ENCODE data around the gene KCP.

The KCP gene

DNA sequence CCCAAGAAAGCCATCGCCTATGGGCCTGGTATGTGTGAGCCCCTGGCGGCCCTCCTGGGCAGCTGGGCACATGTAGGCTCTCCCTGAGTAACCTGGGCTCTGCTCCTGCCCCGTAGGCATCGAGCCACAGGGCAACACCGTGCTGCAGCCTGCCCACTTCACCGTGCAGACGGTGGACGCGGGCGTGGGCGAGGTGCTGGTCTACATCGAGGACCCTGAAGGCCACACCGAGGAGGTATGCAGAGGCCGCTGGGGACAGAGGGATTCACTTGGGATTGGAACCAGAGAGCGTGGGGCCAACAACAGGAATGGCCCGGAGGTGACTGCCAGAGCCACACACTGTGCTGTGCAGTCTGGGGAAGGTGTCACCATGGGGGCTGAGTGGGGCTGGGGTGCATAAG, 73.0 kb downstream of the KCP start:
- DNase-seq, result no peak

DNA sequence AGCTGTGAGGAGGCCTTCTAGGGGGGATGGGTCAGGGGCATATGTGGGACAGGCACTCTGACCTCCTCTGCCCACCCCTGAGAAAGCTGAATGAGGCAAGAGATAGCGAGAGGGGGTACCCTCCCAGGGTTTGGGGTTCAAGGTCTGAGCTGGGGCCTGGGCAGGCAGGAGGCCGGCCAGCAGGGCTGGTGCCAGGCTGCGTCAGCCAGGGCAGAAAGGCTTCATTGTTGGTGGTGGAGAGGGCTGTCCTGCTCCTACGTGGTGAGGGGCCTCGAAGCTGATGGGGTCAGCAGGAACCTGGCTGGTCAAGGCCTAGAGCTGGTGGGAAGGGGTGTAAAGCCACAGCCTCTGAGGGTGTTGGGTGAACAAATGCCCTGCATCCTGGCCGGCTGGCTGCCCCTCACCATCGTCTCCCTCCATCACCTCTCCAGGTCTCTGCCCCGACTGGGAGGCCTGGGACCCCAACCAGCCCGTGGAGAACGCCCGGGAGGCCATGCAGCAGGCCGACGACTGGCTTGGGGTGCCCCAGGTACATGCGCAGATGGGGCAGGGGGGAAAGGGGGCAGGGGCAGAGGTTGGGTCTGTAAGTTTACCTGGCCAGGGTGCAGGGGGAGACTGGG, 73.7 kb downstream of the KCP start:
- DNase-seq, result no peak

DNA sequence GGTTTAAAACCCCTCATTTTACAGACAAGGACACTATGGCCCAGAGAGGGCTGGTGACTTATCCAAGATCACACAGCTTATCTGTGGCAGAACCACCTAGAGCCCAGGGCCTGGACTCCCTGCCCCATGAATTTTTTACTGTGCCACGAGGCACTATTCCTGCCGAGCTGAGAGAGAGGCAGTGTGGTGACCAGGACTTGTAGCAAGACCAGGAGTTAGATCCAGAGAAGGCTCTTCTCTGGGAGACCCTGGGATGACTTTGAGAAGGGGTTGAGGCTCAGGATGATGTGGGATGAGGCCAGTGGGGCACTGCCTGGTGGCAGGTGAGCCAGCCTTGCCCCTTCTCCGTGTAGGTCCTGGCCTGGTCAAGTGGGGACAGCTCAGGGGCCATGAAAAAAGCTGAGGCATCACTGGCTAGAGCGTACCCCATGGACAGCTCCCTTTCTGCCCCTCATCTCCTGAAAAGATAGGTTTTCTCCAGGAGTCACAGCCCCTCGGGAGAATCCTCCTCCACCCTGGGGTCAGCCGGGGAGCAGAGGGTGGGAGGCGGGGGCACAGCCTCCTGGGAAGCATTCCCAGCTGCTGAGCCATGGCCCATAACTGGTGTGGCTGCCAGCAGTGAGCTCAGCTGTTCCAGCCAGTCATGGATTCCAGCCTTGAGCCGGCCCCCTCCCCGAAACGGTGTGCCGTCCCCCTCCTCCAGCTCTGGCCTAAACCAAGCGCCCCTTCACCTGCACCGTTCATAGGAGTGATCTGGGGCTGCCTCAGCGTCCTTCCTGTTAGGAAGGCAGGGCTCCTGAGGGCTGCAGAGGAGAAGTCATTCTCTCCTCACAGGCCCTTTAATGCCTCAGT, 74.5 kb downstream of the KCP start:
- DNase-seq, result no peak

DNA sequence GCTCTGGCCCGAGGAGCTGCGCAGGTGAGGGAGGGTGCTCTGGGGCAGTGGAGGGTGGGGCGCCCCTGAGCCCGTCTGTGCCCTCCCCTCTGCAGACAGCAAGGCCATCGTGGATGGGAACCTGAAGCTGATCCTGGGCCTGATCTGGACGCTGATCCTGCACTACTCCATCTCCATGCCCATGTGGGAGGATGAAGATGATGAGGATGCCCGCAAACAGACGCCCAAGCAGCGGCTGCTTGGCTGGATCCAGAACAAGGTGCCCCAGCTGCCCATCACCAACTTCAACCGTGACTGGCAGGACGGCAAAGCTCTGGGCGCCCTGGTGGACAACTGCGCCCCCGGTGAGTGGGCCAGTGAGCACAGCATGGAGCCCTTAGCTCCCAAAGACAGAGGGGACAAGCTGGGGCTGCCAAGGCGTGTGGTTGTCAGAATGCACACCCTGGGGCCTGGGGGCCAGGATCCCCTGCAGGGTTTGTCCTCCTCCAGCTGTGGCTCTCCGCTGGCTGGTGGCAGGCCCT, 75.2 kb downstream of the KCP start:
- DNase-seq, result no peak

DNA sequence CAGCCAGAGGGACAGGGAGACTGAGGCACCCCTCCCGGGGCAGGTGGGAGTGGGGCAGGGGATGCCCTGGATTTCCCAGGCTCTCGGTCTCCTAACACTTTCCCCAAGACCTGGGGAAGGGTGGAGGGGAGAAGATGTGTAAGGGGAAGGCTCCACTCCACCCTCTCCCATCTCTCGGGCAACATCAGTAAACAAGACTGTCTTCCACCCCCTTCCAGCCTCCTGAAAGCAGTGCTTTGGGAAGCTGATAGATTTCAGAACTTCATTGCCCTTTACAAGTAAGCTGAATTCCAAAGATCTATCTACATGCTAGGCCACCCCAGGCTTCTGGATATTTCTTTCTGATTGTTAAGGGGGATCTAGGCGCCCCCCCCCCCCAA, 76.6 kb downstream of the KCP start:
- peak; percentile 40 for DNase-seq

DNA sequence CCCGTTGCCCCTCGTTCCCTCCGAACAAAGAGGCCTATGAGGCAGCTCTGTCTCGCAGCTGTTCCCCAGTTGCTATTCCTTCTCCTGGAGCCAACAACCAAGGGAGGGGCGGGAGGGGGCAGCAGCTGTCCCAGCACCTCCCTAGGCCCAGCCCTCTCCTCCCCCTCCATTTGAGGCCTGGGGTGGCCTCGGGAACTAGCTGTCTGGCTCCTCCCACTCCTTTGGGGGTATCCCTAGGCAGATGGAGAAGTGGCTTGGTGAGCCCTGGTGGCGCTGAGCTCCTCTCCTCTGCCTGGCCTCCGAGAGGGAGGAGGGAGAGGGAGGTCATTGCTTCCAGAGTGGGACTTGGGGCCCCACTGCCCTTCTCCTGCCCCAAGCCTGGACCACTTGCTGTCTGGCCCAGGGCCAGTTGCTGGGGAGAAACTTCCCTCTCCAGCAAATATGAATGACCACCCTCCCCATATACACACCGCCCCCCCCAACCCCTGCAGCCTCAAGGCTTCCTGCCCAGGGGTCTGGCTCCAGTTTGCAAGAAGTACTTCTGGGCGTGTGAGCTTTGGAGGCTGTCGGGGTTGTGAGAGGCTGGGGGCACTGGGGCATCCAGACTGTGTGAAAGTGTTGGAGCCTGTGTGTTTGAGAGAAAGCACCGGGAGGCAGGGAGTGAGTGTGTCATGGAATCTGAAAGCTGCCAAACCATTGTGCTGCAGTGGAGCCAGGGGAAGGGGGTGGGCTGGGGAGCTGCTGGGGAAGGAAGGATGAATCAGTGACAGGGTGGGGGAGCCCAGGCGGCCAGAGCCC, 77.2 kb downstream of the KCP start:
- DNase-seq, result peak; percentile 97

DNA sequence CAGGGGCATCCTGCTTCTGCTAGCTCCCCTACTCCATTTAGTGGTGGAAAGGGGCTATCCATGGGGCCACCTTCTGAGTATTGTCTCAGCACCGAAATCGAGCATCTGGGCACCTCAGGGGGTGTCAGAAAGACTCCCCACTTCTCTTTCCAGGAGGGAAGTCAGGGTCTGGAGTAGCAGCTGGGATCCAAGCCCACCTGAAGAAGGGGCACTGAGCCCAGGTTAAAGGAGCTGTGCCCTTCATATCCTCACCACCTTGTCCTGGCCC, 77.7 kb downstream of the KCP start:
- no peak for DNase-seq

DNA sequence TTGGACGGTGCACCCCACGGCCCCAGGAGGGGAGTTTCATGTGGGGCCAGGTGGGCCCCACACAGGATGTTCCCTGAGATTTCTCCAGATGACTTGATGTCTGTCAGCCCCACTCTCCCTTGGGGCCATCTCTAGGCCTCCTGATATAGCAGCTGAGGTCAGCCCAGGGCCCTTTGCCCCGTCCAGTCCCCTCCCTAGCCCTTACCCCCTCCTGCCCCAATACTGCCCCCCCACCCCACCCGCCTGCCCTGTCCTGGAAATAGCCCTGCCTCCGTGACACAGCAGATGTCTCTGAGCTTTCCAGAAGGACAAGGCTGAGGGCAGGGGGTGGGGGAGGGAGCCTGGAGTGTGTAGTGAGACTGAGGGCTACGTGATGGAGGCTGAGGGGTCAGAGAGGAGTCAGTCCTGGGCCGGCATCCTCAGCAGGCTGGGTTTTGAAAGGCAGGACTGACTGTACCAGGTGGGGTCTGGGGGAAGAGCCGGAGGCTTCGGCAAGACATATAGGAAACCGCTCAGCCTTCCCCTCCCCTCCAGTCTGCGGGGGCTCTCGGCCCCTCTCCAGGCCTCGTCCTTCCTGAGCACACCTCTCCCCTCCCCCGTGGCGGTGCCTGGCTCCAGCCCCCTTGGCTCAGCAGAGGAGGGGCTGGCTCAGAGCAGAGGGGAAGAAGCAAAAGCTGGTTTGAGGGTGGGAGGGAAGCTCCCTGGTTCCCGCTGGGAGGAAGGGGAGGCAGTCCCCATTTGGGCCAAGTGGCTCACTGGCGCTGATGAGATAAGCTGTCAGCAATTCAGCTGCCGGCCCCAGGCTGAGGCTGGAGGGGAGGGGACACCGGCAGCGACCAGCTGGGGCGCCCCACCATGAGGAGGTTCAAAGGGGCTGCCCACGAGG, 78.3 kb downstream of the KCP start:
- DNase-seq, result peak; percentile 93

DNA sequence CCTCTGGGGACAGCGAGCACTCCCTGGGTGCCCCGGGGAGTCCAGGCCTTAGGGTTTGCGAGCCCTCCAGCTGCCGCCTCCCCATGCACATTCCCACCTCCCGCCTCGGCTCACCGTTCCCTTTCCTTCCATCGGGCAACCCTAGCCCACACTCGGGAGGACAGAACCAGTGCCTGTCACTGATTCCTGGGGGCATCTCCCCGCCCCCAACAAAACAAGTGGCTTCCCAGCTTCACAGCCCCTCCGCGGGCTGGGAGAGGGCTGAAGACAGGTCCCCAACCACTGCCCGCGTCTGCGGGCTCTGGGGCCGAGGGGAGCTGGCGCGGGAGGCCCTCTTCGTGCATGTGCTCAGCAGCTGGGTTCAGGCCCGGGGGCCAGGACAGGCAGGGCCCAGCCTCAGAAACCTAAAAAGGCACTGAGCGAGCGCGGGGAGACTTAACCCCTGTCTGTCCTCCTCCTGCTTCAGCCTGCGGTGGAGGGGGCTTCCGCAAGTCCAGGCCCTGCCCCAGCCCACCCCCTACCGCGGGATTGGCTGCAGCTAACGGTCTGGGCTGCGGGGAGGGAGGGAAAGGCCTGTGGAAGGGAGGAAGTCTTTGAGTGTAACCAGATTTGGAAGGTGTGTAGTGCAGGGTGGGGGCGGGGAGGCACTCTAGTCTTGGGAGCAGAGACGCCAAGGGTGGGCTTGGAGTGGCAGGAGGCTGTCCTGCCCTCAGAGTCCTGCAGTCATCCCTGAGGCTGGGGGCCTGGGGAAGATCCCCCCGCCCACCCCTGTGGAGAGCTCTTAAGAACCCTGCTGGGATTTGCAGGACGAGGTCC, 79.1 kb downstream of the KCP start:
- DNase-seq, result peak; percentile 96

DNA sequence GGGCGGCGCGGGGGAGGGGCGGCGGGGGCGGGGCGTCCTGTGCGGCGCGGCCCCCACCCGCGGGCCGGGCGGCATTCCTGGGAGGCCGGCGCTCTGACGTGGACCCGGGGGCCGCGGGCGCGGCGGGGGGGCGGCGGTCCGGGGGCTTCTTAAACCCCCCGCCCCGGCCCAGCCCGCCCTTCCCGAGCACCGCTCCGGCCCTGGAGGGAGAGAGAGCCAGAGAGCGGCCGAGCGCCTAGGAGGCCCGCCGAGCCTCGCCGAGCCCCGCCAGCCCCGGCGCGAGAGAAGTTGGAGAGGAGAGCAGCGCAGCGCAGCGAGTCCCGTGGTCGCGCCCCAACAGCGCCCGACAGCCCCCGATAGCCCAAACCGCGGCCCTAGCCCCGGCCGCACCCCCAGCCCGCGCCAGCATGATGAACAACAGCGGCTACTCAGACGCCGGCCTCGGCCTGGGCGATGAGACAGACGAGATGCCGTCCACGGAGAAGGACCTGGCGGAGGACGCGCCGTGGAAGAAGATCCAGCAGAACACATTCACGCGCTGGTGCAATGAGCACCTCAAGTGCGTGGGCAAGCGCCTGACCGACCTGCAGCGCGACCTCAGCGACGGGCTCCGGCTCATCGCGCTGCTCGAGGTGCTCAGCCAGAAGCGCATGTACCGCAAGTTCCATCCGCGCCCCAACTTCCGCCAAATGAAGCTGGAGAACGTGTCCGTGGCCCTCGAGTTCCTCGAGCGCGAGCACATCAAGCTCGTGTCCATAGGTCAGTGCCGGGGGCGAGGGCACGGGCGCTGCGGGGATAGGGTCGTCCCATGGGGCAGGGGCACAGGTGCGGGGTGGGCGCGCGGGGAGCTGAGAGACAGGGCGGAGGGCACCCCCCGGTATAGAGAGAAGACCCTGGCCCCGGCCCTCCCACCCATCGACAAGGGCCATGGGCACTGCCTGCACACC, 80.0 kb downstream of the KCP start, which contains the start of gene FLNC:
Gene FLNC, plus strand, starts transcription at position 176 of the 947 bp plus-strand sequence. Its CDS starts 232 bp downstream, at position 408.
- DNase-seq, result peak; percentile 35

DNA sequence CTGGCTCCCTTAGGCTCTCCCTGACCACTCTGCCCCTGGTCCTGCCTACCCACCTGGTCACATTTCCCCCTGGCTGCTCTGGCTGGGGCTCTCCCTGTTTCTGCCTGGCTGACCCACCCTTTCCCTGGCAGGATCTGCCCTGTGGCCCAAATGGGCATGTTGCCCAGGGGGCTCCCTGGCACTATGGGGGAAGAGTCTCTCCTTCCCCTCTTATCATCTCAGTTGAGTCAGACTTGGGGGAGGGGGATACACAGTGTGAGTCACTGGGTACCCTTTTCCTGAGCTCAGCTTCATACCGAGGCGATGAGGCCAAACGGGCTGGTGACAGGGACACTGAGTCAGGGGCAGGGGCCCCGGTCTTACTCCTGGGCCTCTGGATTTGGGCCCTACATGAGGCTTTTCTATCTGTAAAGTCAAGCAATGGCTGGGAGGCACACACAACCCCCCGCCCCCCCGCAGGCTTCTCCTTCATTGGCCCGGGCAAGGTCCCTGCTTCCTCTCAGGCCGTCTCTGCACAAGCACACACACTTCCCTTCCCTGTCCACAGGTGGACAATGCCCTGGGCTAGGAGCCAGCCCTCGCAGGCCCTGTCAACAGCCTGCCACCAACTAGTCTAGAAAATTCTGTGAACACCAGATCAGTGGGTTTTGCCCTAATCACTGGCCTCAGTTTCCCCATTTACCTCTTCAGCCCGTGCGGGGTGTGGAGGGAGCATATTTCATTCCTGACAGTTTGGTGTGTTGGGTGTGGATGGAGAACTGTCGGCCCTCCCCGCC, 80.9 kb downstream of the KCP start:
- DNase-seq, result no peak

DNA sequence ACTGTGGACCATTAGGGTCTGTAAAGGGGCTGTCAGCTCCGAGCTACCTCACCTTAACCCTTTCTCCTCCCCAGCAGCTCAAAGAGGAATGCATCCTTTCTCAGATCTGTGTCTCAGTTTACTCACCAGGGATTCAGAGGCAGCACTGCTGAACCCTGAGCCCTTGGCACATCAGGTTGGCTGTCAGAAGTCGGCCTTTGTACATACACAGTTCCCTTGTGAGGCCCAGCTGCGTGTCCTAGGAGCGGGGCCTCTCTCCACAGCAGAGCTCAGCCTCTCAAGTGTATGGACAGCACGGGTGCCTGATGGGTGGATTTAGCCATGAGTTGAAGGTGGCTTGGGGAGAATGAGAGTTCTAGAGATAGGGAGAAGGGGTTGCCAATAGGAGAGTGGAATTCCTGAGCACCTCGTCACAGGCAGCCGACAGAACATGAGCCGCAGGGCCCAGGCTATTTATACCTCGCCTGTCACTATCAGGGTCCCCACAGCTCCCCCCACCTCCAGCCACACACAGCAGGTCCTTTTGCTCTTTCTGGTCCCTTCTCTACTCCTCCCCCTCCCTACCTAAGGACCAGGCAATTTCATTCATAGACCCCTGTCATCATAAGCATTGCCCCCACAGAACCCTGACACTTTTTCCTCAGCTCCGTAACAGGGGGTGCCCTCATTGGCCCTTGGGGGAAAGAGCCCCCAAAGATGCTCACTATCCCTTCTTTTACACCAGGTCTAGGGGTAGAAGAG, 82.4 kb downstream of the KCP start:
- DNase-seq, result no peak

DNA sequence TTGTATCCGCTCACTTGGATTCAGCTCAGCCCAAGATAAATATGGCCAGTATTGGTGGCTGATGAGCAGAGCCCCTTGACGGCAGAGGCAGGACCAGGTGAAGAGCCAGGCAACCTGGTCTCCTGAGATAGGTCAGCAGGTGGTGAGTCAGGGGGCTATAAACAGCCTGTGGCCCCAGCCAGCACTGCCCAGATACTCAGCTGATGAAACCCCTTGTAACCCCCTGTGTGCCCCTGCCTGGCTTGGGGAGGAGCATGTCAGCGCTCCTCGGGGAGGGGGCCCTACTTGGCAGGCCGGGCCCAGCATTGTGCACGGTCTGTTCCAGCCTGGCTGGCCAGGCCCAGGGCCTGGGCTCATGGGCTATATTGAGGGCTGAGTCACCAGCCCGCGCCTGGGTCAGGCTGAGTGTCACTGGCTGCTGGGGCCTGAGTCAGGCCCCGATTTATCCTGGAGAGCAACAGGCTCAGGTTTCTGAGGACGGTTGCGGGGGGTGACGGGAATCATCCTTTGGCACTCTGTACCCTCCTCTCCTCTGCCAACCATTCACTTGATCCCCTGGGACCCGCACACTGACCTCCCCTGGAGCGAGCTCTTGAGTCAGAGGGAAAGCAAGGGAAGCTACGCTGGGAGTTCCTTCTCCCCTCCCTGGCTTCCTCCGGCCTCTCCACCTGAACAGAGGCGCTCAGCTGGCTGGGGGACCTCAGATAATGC, 83.1 kb downstream of the KCP start:
- no peak for DNase-seq

DNA sequence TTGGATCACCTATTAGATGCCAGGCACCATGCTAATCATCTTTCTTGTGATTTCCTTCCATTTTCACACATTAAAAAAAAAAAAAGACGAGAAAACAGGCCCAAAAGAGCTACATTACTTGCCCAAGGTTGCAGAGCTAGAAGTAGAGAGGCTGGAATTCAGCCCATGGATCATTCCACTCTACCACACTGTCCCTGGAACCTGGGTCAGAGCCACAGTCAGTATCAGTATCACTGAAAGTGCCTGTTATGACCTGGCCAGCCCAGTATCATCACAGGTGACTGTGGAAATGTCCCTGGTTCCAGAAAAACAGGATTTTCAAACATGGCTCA, 83.6 kb downstream of the KCP start:
- no peak for DNase-seq
